Measurements from ENCODE around the gene PTGS1. TPM values are rescaled to one million over a fixed set of nuclear protein-coding genes. Genes with fewer than 3 reads are reported as not detected.

Gene PTGS1
- total RNA-seq, 1 experiment from 2014 or later = 61.2 TPM

DNA sequence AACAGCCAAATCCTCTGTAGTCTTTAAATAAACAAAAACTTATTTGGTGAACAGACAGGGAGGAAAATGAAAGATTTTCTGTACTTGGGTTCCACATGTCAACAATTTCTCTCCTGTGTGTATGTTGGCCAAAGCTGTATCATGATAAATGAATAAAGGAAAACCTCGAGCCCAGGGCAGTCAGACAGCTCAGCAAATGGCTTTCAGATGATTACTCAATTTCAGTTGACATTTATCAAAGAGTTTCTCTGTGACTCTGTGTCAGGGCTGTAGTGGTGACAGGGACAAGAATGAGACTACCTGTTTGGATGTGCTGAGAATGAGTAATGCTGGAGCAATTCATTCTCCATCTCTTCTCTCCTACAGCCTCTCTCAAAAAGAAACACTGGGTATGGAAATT lies 45.7 kb upstream of the PTGS1 start:
- H3K9me3 ChIP-seq (ENCODE audit: control insufficient read depth, insufficient read depth, low read depth, low read length) = no peaks in the 10 kb centered on the region
- BruUV-seq (replicated peaks) = no TSS peak
- ChIA-PET POLR2A (no interaction called here), CTCF (no interaction called here)
- H3K4me1 ChIP-seq (ENCODE audit: control insufficient read depth, insufficient read depth, low read length) = no peaks in the 10 kb centered on the region
- no peak overlapping the region for H3K4me3 ChIP-seq (ENCODE audit: low read depth in 2 of 2, low read length in 2 of 2)
- H3K36me3 ChIP-seq (ENCODE audit: control insufficient read depth, insufficient read depth, low read length) = peaks cover 3% of the 10 kb centered on the region; the same call in 1 of the 2 replicates
- H3K27ac ChIP-seq (ENCODE audit: low read length) = no peak overlapping the region
- in situ Hi-C loops (cut with HindIII; ENCODE audit: low pct_unique_long_range_greater_than_20kb, low sequenced_read_pairs) = no loop called here
- intact Hi-C loops (cut with micrococcal nuclease; ENCODE audit: unreplicated experiment) = no loop called here
- DNase-seq (ENCODE audit: low read depth, low spot score) = no peak
- TF ChIP-seq, protein P1, sequence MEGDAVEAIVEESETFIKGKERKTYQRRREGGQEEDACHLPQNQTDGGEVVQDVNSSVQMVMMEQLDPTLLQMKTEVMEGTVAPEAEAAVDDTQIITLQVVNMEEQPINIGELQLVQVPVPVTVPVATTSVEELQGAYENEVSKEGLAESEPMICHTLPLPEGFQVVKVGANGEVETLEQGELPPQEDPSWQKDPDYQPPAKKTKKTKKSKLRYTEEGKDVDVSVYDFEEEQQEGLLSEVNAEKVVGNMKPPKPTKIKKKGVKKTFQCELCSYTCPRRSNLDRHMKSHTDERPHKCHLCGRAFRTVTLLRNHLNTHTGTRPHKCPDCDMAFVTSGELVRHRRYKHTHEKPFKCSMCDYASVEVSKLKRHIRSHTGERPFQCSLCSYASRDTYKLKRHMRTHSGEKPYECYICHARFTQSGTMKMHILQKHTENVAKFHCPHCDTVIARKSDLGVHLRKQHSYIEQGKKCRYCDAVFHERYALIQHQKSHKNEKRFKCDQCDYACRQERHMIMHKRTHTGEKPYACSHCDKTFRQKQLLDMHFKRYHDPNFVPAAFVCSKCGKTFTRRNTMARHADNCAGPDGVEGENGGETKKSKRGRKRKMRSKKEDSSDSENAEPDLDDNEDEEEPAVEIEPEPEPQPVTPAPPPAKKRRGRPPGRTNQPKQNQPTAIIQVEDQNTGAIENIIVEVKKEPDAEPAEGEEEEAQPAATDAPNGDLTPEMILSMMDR (IDR thresholded peaks at IDR 0.05) = no peak
- TF ChIP-seq POLR2AphosphoS5 (IDR thresholded peaks at IDR 0.05; ENCODE audit: low read depth, low read length) = no peak
- TF ChIP-seq TCF7L2 (IDR thresholded peaks at IDR 0.05; ENCODE audit: low read depth, low read length) = no peak
- no peak for TF ChIP-seq SIN3A (IDR thresholded peaks at IDR 0.05; ENCODE audit: borderline replicate concordance, insufficient read depth, low read depth, low read length)
- TF ChIP-seq REST (IDR thresholded peaks at IDR 0.05; ENCODE audit: insufficient read depth in 1 of 2, low read depth in 2 of 2, low read length in 1 of 2) = no peak
- H3K27me3 ChIP-seq (ENCODE audit: control insufficient read depth, insufficient read depth, low read length) = no peaks in the 10 kb centered on the region
- ATAC-seq = no peak

GRCh38 chr9:122327175-122327574 lies 43.6 kb upstream of the PTGS1 start:
- ATAC-seq = no peak
- no TSS peak for BruUV-seq (replicated peaks)
- in situ Hi-C loops (cut with HindIII; ENCODE audit: low pct_unique_long_range_greater_than_20kb, low sequenced_read_pairs) (no loop called here), intact Hi-C loops (cut with micrococcal nuclease; ENCODE audit: unreplicated experiment) (no loop called here)
- Histone ChIP-seq H3K27ac (ENCODE audit: low read length) (no peak overlapping the region), H3K4me1 (ENCODE audit: control insufficient read depth, insufficient read depth, low read length) (no peaks in the 10 kb centered on the region), H3K9me3 (ENCODE audit: control insufficient read depth, insufficient read depth, low read depth, low read length) (no peaks in the 10 kb centered on the region), H3K4me3 (ENCODE audit: low read depth in 2 of 2, low read length in 2 of 2) (no peak overlapping the region), H3K27me3 (ENCODE audit: control insufficient read depth, insufficient read depth, low read length) (no peaks in the 10 kb centered on the region), H3K36me3 (ENCODE audit: control insufficient read depth, insufficient read depth, low read length) (peaks cover 3% of the 10 kb centered on the region; the same call in 1 of the 2 replicates)
- ChIA-PET POLR2A (no interaction called here), CTCF (no interaction called here)
- TF ChIP-seq POLR2AphosphoS5 (IDR thresholded peaks at IDR 0.05; ENCODE audit: low read depth, low read length) = no peak
- TF ChIP-seq, protein P1 (IDR thresholded peaks at IDR 0.05) = no peak
- TF ChIP-seq SIN3A (IDR thresholded peaks at IDR 0.05; ENCODE audit: borderline replicate concordance, insufficient read depth, low read depth, low read length) = no peak
- TF ChIP-seq REST (IDR thresholded peaks at IDR 0.05; ENCODE audit: insufficient read depth in 1 of 2, low read depth in 2 of 2, low read length in 1 of 2) = no peak
- no peak for TF ChIP-seq TCF7L2 (IDR thresholded peaks at IDR 0.05; ENCODE audit: low read depth, low read length)
- DNase-seq (ENCODE audit: low read depth, low spot score) = no peak
